GM19238 (cell line): ENCODE results near the gene CALN1.
"Not testable (repeated sequence)": the region's sequence is repeated elsewhere in the genome, so short reads cannot be mapped to it uniquely, and the experiment has no call there.

Experiments
- DNase-seq: peaks from one replicate; pipeline ENCODE4 v3.0.0; 2011; ENCODE audit warnings: low spot score; ENCODE audit not compliant: insufficient read length

Gene CALN1

GRCh38 chr7:71987200-71987767 lies 424.9 kb downstream of the CALN1 start:
- DNase-seq: no peak

- no peak for DNase-seq
These were observed 427.8 kb downstream of the CALN1 start for GRCh38 chr7:71984348-71984747.

DNA sequence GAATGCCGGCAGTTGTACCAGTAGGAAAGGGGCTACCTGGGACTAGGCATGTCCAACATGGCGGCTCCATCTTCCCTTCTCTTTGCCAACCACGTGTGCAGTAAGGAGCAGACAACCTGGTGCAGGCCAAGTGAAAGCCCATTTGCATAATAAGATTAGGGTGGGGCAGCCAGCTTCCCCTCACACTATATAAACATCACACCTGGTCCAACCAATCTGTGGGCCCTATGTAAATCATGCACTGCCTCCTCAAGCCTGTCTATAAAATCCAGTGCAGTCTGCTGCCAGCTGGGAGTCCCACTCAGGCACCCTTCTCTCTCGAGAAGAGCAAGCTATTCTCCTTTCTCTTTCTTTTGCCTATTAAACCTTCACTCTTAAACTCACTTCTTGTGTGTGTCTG lies 429.3 kb downstream of the CALN1 start:
- no peak for DNase-seq

DNA sequence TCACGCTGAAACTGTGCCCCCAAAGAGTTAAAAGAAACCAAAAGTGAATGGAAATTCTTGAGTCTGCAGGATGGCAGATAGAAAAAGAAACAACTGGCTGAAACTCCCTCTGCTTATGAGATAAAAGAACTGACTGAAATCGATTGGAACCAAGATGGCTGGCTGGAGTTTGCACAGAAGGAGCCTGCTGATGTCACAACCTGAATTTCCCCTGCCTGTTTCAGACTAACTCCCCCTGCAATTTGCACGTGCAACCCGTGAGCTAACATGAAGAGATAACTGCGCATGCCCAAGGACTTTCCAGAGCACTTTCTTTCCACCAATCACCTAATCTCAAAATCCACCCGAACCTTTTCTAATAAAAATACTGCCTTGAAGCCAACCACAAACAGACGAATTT lies 435.5 kb downstream of the CALN1 start:
- no peak for DNase-seq

DNA sequence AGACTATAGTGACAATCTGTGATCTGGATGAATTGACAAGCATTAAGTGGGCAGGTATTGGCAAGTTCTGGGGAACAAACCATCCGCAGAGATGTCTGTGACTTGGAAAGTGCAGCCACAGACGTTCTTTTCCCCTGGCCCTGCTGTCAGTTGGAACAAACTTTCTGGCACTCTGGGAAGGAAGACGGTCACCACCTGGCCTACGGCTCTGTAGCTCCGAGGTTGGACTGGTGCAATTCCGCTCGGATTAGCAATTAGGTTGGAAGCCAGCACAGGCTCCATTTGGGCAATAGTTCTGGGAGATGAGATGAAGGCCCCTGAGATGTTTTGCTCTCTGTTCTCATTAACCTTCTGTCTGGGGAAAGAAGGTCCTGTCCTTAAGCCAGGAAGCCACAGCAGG lies 437.5 kb downstream of the CALN1 start:
- DNase-seq: no peak

- no peak for DNase-seq
These were observed 439.6 kb downstream of the CALN1 start for GRCh38 chr7:71972534-71972933.

DNA sequence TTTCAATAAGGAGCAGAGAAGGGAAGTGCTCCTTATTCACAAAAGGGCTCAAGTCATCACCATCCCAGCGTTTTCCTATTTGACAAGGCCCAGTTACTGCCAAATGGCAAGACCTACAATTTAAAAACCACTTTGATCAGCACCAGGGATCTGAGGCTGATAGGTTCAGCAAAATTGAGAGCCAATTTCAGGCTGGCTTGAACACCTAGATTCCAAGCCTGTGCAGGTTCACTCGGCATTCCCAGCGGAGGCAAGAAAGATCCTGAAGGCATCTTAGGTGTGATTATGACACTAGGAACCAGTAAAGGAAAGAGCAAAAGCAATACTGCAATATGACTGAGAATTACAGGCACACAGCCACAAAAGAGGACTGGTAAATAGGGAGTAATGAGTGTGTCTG lies 441.4 kb downstream of the CALN1 start:
- DNase-seq: no peak

GRCh38 chr7:71962636-71963035 lies 449.5 kb downstream of the CALN1 start:
- no peak for DNase-seq

GRCh38 chr7:71961283-71961682 lies 450.9 kb downstream of the CALN1 start:
- no peak for DNase-seq

DNA sequence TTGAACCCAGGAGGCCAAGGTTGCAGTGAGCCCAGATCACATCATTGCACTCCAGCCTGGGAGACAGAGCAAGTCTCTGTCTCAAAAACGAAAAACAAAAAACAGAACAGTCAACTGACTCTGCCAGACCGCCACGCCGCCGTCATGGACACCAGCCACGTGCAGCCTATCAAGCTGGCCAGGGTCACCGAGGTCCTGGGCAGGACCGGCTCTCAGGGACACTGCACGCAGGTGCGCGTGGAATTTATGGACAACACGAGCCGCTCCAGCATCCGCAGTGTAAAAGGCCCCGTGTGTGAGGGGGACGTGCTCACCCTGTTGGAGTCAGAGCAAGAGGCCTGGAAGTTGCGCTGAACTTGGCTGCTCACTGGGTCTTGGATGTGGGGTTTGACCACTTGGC lies 470.0 kb downstream of the CALN1 start:
- no peak for DNase-seq

DNA sequence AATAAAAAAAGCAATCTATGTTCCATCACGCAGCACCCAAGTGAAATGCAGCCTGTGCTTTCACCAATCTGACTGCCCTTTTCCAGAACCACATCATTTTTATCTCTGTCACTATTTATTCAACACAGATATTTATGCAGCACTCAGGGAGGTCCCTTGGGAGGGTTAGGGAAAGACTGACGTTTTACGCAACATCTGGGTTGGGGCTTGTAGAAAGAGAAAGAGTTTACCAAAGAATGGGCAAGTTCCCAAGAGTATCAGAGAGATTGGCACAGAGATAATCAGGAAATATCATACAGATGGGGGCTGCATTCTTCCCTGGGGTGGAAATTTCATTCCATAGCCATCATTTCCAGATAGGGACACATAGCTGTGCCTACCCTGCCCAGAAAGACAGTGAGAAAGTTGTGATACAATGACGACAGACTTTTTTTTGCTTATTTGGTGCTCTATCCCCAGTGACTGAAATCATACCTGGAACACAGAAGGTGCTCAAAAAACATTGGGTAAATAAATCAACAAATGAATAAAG lies 474.2 kb downstream of the CALN1 start:
- DNase-seq: no peak

DNA sequence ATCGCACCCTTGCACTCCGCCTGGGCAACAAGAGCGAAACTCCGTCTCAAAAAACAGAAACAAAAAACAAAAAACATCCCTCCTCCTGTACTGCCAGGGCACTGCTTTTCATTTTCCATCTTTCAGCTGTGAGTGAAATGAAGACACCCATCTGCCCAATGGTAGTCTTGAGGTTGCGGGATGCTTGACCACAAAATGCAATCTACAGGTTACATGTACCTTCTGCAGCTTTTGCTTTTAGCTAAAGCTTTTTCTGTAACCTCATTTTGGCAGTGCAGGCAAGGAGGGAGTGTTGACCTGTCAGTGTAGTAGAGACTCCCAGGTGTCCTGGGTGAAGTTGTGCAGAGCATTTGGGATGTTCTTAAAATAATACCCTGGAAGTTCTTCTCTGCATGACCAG lies 476.5 kb downstream of the CALN1 start:
- DNase-seq: no peak

DNA sequence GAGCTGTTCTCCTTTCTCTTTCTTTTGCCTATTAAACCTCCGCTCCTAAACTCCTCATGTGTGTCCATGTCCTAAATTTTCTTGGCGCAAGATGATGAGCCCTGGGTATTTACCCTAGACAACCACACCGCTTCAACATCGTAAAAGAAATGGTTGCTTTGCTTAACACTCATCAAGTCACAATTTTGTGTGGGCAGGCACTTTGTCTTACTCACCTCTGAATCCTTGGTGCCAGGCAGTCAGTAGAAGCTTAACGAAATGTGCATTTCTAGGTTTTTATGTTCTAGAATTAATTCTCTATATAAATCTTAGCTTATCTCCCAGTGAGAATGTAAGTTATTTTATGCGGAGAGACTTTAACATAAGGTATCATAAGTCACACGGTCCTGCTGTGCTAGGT lies 478.7 kb downstream of the CALN1 start:
- no peak for DNase-seq

GRCh38 chr7:71925663-71926062 lies 486.5 kb downstream of the CALN1 start:
- no peak for DNase-seq

GRCh38 chr7:71914204-71914603 lies 497.9 kb downstream of the CALN1 start:
- DNase-seq: not testable (repeated sequence)

DNA sequence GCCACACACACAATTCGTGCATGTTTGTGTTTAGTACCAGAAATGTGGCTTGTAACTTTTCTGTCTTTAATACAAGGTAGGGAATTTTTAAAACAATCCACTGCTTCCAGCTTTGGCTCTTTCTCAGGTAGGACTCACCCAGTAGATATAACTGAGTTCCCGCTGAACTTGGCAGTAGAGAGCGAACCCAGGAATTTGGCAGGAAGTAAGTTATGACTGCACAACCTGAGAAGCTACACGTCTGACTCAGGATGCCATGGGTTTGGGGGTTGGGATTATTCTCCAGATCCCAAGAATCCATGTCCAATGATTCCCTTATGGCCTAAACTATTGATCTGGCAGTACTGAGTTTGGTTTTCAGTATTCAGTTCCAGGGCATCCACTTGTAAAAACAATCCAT lies 499.7 kb downstream of the CALN1 start:
- no peak for DNase-seq

DNA sequence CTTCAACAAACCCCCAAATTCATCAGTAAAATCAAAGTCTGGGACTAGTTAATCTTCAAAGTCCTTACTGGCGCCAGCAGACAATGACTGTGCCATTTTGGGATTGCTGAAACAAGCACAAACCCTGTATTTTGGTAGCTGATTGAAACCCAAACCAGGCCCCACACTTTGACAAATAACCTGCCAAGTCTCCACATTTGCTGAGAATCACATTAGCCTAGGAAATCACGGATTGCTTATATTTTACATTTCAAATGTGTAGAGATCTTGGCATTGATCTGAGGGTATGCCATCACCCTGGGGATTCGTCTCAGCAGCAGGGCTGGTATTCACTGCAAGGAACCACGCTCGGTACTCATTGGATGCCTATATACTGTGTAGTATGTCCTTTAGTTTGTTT lies 501.1 kb downstream of the CALN1 start:
- DNase-seq: no peak

DNA sequence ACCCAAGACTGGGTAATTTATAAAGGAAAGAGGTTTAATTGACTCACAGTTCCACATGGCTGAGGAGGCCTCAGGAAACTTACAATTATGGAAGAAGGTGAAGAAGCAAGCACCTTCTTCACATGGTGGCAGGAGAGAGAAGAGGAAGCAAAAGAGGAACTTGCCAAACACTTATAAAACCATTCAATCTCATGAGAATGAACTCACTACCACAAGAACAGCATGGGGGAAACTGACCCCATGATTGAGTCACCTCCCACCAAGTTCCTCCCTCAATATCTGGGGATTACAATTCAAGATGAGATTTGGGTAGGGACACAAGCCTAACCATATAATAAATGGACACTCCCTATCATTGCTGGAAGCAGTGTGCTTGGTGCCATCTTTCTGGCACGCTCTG lies 506.3 kb downstream of the CALN1 start:
- no peak for DNase-seq

GRCh38 chr7:71904484-71904883 lies 507.7 kb downstream of the CALN1 start:
- no peak for DNase-seq

DNA sequence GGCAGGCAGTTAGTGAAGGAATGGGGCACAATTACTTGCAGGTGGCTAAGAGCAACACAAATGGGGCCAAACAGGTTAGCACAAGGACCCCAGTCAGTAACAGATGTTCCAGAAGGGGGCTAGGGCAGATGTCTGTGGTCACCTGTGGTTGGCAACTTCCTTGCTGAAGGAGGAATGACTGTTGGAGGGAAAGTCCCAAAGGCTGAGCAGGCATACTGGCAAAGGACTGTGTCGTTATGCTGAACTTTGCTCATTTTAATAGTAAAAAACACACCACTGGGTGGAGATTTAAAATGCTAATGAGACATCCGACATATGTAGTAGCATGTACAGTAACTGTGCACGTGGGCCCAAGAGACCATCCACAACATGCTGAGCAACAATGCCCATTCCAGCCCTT lies 511.6 kb downstream of the CALN1 start:
- no peak for DNase-seq

DNA sequence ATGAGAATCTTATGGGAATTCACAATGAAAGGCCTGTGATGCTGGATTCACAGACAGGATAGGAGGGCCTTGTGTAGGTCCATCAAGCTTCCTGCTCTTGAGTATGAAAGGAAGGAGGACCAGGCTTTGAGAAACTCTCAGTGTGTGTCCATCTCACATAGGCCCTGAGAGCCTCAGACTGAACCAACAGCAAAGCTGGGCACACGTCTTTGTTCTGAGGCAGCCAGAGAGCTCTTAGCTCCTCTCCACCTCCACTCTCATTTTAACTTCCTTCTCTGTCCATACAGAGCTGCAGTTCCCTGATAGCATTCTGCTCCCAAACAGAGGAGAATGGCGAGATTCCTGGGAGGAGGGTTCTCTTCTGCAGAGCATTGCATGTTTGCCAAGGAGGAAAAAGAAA lies 515.6 kb downstream of the CALN1 start:
- DNase-seq: no peak

- no peak for DNase-seq
These were observed 526.1 kb downstream of the CALN1 start for GRCh38 chr7:71886046-71886445.

- DNase-seq: no peak
These were observed 526.7 kb downstream of the CALN1 start for GRCh38 chr7:71885487-71885886.

DNA sequence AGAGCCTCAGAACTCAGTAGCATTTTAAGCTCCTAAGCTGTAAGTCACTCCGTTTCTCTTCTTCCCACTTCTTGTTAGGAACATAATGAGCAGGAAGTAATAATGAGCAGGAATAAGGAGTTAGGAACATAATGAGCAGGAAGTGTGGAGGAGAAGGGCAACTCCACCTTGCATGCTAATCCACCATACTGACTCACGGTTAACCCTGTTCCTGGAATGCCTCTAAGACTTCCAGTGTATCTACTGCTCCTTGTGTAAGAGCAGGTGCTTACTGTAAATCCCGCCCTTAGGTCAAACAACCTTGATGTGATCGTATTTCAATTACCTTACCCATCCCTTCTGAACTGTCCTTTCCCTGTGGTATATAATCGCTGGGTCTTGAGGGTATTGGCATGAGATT lies 528.7 kb downstream of the CALN1 start:
- no peak for DNase-seq
